IPS-NIHi7 (cell line): Measurements from ENCODE around the gene NIPAL4.

ENCODE experiments used
- DNase-seq: peaks from one replicate; pipeline ENCODE4 v3.0.0; 2012; ENCODE audit warnings: mixed read lengths; ENCODE audit errors: extremely low spot score

The NIPAL4 gene

DNA sequence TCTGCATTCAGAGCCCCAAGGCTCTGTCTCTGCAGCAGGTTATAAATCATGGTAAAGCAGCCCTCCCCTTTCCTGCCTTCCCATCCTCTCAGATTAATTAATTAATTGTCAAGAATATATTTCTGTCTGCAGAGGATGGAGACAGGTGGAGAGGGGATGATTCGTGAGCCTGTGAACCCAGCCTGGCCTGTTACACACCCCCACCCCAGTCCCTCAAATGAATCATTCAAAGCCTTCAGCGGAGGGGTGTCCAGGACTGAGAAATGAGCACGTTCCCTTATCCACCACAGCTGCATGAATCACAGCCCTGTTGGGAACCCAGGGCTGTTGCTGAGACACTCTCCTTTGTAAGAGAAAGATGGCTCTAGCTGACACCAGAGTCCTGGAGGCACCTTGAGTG is 56.0 kb downstream of the NIPAL4 start:
- no peak for DNase-seq

DNA sequence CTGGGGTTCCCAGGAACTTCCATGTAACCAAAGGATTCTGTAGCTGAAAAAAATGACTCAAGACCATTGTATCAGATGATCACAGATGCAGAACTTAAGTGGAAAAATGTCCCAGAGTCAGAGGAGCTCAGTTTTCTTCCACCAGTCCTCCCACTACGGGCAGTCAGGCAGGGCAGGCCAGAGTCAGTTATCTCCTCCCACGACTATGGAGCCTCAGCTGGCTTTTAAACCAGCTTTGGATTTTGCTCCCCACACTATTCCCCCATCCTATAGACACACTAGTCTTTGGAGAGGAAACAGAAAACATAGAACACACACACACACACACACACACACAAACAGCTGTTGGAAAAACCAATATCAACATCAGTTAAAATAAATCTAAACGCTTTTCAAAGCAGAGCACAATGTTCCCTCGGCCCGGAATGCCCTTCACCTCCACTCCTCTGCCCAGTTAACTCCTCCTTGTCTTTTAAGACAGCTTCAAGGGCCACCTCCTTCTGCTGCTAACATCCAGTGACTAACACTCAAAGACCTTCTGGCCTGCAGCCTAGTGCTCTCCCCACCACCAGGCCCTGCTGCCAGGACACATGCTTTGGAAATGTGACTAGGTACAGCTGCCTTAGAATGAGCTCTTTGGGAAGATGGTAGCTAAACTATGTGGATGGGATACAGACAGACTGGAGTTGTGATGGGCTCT is 56.8 kb downstream of the NIPAL4 start:
- no peak for DNase-seq

DNA sequence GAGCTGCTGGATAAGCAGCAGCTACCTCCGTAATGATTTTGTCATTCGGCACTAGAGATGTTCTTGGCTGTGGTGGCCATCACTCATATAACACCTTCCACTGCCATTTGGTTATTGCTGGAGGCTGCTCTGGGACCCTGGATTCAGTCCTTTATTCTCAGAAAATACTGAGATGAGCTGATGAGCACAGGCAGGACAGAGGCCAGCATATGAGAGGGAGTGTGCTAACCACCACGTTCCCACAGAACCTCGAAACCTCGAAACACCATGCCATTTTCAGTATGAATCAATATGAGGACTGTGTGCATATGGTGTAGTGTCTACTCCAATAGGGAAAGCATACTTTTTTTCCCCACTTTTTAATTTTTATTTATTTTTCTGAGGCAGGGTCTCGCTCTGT is 59.0 kb downstream of the NIPAL4 start:
- no peak for DNase-seq

DNA sequence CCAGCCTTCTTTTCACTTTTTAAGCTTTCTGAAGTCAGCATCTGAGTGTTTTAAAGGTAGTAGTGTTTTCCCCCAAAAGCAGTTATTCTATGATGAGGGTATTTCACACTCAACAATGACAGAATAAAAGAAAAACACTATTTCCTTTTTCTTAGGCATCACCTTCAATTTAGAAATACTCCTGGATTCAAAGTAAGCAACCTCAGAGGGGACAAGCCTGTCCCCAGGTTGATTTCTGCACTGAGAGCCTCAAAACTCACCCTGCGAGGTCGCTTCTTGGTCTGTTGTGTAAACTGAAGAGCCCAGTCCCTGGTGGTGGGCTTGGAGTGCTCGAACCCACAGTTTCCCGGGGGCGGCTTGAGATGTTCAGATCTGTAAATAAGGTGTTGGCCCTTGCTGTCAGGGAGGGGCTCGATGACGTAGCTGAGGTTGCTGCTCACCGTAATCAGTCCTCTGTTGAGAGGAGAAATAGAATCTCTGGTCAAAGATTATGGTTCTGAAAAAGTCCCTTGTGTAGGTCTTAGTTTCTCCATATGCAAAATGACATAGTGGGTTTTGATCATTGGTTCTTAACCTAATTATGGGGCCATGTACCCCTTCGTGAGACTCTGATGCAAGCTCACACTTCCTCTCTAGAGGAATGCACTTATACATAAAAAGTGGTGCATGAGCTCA is 59.7 kb downstream of the NIPAL4 start:
- DNase-seq = no peak

DNA sequence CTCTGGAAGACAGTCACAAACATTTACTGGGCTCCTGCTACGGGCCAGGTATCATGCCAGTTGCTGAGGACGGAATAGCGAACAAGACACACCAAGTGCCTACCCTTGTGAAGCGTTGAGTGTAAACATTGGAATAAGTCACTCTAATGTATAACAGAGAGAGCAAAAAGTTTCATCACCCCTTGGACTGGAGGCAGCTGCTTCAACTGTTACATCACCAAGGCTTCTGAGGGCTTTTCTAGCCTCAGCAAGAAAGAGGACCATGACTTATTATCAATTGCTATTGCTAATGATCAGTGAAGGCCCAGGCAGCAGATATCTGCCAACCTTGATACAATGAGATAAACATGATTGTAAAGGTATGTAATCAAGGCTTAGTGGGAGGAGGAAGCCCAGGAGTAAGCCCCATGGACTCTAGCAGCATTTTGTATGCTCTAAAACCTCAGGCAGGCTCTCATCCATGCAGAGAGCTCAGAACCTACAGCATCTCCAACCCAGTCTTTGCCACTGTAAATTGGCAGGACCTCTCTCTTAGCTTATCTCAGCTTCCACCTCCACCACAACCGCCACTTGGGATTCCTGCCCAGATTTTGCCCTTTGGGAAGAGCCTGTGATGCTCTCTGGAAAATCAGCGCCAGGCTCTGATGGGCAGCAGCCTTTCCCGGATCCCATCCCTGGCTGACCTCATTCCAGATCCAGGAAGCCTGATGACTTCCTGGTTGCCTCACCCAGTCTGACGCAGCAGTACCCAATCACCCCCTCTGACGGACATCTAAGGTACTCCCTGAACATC is 61.1 kb downstream of the NIPAL4 start:
- no peak for DNase-seq

DNA sequence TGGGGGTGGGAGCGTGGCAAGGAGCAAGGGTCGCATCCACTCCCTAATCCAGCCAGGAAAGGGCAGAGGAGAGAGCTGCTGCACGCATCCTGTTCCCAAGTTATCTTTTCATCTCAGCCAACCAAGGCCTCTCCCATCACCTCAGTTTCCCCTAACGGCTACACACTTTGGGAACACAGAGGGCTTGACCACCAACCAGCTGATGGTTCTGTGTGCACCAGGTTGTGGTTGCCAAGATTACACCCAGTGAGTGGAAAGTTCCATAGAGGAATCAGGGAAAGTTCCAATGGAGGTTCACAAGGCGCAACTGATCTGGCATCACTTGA is 61.7 kb downstream of the NIPAL4 start:
- DNase-seq = no peak

DNA sequence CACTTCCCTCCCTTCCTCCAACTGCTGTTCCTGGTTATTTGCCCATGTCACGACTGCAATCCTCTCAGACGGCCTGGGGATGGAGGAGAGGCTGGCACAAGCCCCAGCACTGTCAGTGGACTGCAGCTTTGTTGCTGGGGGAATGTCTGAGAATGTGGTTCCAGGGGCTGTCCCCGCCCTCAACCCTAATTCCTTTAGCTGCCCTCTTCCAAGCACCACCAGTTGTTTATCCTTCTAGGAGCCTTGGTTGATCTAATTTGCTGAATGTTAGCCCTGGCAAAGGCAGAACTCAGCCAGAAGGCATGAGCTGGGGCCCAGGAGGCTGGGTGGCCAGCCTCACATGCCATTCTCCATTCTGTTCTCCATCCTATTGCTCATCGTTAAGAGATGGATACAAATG is 64.0 kb downstream of the NIPAL4 start:
- no peak for DNase-seq
